ENCODE results near the gene DPYSL3.

Gene DPYSL3

DNA sequence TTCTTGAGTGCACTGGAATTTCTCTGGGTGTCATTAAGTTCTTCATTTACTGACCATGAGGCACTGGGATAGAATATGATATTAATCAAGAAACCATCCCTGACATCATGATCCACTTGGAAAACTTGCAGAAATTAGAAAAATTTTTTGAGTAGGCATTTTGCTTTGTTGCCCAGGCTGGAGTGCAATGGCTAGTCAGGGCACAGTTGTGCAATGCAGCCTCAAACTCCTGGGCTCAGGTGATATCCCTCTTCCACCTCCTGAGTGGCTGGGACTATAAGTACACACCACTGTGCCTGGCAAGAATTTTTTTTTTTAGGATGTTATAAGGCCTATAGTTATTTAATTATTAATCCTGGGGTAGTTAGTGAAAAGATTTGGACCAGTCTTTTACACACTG, 168.5 kb downstream of the DPYSL3 start:
- TF ChIP-seq, protein P1, sequence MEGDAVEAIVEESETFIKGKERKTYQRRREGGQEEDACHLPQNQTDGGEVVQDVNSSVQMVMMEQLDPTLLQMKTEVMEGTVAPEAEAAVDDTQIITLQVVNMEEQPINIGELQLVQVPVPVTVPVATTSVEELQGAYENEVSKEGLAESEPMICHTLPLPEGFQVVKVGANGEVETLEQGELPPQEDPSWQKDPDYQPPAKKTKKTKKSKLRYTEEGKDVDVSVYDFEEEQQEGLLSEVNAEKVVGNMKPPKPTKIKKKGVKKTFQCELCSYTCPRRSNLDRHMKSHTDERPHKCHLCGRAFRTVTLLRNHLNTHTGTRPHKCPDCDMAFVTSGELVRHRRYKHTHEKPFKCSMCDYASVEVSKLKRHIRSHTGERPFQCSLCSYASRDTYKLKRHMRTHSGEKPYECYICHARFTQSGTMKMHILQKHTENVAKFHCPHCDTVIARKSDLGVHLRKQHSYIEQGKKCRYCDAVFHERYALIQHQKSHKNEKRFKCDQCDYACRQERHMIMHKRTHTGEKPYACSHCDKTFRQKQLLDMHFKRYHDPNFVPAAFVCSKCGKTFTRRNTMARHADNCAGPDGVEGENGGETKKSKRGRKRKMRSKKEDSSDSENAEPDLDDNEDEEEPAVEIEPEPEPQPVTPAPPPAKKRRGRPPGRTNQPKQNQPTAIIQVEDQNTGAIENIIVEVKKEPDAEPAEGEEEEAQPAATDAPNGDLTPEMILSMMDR (conservative IDR thresholded peaks at IDR 0.05) = no peak
- H3K27ac ChIP-seq = no peak overlapping the region

DNA sequence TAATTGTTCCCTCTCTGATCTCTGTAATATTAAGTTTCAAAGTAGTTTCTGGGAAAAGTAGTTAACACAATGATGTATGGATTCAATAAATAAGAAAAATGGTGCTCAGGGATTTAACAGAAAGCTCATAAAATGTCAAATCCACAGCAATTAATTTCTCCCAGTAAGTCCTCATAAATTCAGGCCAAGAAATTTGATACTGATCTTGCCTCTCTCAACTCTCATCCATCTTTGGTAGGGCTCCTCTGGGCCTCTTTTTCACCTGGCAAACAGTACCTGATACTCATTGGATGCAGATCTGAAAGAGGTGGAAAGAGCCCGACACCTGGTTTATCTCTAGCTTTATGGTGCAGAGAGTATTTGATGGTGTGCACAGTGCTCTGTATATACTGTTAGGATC, 168.9 kb downstream of the DPYSL3 start:
- TF ChIP-seq, protein P1 (conservative IDR thresholded peaks at IDR 0.05) = no peak
- no peak overlapping the region for H3K27ac ChIP-seq

Measured in VCaP (cell line).